ENCODE results near the gene LY9.

The LY9 gene

DNA sequence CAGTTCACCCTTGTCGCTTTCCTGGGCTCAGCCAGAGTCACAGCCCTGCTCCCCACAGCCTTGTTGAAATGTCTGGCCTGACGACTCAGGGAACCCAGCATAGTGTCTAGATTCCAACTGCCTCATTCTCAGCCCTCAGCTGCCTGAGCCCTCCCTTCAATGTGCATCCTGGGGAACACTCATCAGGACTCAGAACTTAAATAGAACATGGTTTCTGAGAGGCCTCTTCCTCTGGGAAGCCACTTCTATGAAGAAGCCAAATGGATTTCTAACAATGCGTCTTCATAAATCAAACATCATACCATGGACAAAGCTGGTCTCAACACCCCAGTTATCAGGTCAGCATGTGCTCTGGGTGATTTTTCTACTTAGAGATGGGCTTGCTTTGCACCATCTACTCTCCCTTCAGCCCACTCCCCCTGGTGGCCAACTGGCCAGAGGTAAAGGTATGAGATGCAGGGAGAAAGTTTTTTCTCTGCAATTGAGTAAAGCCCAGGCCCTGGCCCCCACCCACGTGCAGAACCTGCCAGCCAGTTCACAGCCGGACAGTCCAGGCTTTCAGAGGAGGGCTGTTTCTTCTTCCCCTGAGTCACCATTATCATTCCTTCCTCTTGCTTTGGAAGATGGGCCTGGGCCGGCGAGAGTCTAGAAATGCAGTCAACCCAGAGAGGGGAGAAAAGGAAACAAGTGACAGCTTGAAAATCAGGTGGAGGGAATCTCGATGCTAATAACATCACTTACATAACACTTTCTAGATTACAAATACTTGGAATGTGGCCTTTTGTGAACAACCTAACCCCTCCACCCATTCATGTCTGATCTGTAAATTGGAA, 34.6 kb downstream of the LY9 start:
- Mint-ChIP-seq H3K27me3 (no peaks in the 10 kb centered on the region), H3K36me3 (peaks cover 4% of the 10 kb centered on the region), H3K4me3 (no peak overlapping the region), H3K9me3 (ENCODE audit: low read depth) (no peaks in the 10 kb centered on the region), H3K4me1 (ENCODE audit: low read depth) (peaks cover 32% of the 10 kb centered on the region), H3K27ac (peak overlapping the region; percentile 89)

- Mint-ChIP-seq H3K27ac (peak overlapping the region; percentile 85), H3K36me3 (no peaks in the 10 kb centered on the region), H3K4me3 (no peak overlapping the region), H3K27me3 (no peaks in the 10 kb centered on the region), H3K9me3 (ENCODE audit: low read depth) (no peaks in the 10 kb centered on the region), H3K4me1 (ENCODE audit: low read depth) (peaks cover 74% of the 10 kb centered on the region)
Measured at GRCh38 chr1:160834945-160835565, 39.1 kb downstream of the LY9 start.

GRCh38 chr1:160835751-160836150, 39.8 kb downstream of the LY9 start:
- peaks cover 72% of the 10 kb centered on the region for H3K4me1 Mint-ChIP-seq (ENCODE audit: low read depth)
- peak overlapping the region; percentile 22 for H3K4me3 Mint-ChIP-seq
- H3K27ac Mint-ChIP-seq: peak overlapping the region; percentile 100
- H3K36me3 Mint-ChIP-seq: no peaks in the 10 kb centered on the region
- no peaks in the 10 kb centered on the region for H3K9me3 Mint-ChIP-seq (ENCODE audit: low read depth)
- no peaks in the 10 kb centered on the region for H3K27me3 Mint-ChIP-seq

DNA sequence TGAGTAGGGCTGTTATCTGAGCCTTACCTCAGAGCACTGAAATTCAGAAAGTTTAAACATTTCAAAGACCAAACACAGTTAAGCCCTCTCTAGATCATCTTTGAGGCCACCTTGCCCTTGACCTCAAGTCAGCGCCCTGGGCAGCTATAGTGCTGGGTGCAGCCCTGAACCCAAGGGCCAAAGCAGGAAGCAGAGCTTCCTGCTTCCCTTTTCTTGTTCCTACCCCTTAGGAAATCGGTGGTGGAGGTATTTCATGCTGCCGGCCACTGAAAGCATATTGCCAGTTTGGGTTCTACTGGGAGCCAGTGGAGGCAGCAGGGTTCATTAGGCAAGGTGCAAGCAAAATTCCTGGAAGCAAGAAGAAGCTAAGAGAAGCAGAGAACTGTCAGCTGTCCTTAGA, 40.6 kb downstream of the LY9 start:
- H3K36me3 Mint-ChIP-seq: peaks cover 2% of the 10 kb centered on the region
- peaks cover 72% of the 10 kb centered on the region for H3K4me1 Mint-ChIP-seq (ENCODE audit: low read depth)
- H3K9me3 Mint-ChIP-seq (ENCODE audit: low read depth): no peaks in the 10 kb centered on the region
- H3K27me3 Mint-ChIP-seq: no peaks in the 10 kb centered on the region
- peak overlapping the region; percentile 42 for H3K4me3 Mint-ChIP-seq
- peak overlapping the region; percentile 100 for H3K27ac Mint-ChIP-seq

DNA sequence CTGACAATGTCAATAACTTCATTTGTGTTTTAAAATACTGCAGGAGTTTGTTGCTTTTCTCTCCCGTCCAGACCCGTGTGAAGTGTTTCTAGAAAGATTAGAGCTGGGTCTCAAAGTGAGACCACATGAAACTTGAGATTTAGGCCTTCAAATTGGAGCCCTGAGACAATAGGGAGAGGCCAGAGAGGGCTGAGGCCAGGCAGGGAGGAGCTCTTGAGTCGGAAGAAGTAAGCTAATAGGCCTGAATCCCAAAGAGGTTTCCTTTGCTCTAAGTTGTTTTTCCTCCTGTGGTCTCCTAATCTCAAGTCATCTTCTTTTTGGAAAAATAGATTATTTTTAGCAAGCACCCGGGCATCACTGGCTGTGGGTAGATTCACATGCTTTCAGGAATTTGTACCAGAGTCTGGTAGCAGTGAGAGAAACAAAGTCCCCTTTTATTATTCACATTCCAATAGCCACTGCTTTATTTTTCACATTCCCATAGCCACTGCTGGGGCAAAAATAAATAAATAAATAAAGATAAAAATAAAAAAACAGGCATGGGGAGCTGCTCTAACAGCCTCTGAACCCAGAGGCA, 41.1 kb downstream of the LY9 start:
- Mint-ChIP-seq H3K27me3 (no peaks in the 10 kb centered on the region), H3K4me1 (ENCODE audit: low read depth) (peaks cover 72% of the 10 kb centered on the region), H3K9me3 (ENCODE audit: low read depth) (no peaks in the 10 kb centered on the region), H3K27ac (peak overlapping the region; percentile 100), H3K4me3 (peak overlapping the region; percentile 82), H3K36me3 (peaks cover 4% of the 10 kb centered on the region)

GRCh38 chr1:160837558-160838205, 41.7 kb downstream of the LY9 start:
- Mint-ChIP-seq H3K36me3 (peaks cover 4% of the 10 kb centered on the region), H3K9me3 (ENCODE audit: low read depth) (no peaks in the 10 kb centered on the region), H3K27me3 (no peaks in the 10 kb centered on the region), H3K4me1 (ENCODE audit: low read depth) (peaks cover 73% of the 10 kb centered on the region), H3K4me3 (peak overlapping the region; percentile 82), H3K27ac (peak overlapping the region; percentile 100)

GRCh38 chr1:160838888-160839287, 42.9 kb downstream of the LY9 start:
- Mint-ChIP-seq H3K4me3 (peak overlapping the region; percentile 82), H3K9me3 (ENCODE audit: low read depth) (no peaks in the 10 kb centered on the region), H3K36me3 (peaks cover 4% of the 10 kb centered on the region)

GRCh38 chr1:160839746-160840145, 43.8 kb downstream of the LY9 start:
- H3K36me3 Mint-ChIP-seq: peaks cover 4% of the 10 kb centered on the region
- H3K9me3 Mint-ChIP-seq (ENCODE audit: low read depth): no peaks in the 10 kb centered on the region
- H3K27ac Mint-ChIP-seq: peak overlapping the region; percentile 35
- no peaks in the 10 kb centered on the region for H3K27me3 Mint-ChIP-seq
- peak overlapping the region; percentile 11 for H3K4me3 Mint-ChIP-seq
- peaks cover 58% of the 10 kb centered on the region for H3K4me1 Mint-ChIP-seq (ENCODE audit: low read depth)

More at GRCh38 chr1:160838888-160839287, 42.9 kb downstream of the LY9 start:
- peaks cover 67% of the 10 kb centered on the region for H3K4me1 Mint-ChIP-seq (ENCODE audit: low read depth)
- peak overlapping the region; percentile 100 for H3K27ac Mint-ChIP-seq
- no peaks in the 10 kb centered on the region for H3K27me3 Mint-ChIP-seq

- H3K9me3 Mint-ChIP-seq (ENCODE audit: low read depth): no peaks in the 10 kb centered on the region
- H3K36me3 Mint-ChIP-seq: peaks cover 4% of the 10 kb centered on the region
- no peaks in the 10 kb centered on the region for H3K27me3 Mint-ChIP-seq
- peaks cover 47% of the 10 kb centered on the region for H3K4me1 Mint-ChIP-seq (ENCODE audit: low read depth)
- no peak overlapping the region for H3K4me3 Mint-ChIP-seq
- no peak overlapping the region for H3K27ac Mint-ChIP-seq
Measured at GRCh38 chr1:160841079-160841478, 45.1 kb downstream of the LY9 start.

DNA sequence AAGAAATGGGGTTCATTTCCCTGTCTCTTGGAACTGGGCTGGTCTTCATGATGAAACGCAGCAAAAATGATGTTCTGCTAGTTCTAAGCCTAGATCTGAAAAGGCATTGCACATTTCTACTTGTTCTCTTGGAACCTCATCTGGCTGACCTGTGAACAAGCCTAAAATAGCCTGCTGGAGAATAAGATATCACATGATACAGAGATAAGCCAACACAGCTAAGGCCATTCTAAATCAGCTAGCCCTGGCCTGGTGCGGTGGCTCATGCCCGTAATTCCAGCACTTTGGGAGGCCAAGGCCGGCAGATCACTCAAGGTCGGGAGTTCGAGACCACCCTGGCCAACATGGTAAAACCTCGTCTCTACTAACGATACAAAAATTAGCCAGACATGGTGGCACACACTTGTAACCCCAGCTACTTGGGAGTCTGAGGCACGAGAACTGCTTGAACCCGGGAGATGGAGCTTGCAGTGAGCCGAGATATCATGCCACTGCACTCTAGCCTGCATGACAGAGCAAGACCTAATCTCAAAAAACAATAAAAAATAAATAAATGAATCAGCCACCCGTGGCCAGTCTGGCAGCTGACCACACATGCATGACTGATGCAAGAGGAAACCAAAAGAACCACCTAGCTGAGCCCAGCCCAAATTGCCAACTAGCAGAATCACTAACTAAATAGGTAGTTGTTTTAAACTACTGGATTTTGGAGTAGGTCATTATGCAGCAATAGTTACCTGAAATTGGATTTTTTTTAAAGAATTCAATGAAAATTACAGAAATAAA, 48.7 kb downstream of the LY9 start:
- Mint-ChIP-seq H3K27ac (no peak overlapping the region), H3K4me3 (no peak overlapping the region), H3K36me3 (peaks cover 6% of the 10 kb centered on the region), H3K4me1 (ENCODE audit: low read depth) (peaks cover 15% of the 10 kb centered on the region), H3K9me3 (ENCODE audit: low read depth) (no peaks in the 10 kb centered on the region), H3K27me3 (no peaks in the 10 kb centered on the region)

DNA sequence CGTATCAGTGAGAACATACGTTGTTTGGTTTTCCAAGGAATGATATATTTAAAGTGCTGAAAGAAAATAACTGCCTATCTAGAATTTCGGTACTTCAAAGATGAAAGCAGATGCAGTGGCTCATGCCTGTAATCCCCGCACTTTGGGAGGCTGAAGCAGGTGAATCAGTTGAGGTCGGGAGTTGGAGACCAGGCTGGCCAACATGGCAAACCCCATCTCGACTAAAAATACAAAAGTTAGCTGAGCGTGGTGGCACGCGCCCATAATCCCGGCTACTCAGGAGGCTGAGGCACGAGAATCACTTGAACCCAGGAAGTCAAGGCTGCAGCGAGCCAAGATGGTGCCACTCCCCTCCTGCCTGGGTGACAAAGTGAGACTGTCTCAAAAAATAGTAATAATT, 50.3 kb downstream of the LY9 start:
- H3K27ac Mint-ChIP-seq: no peak overlapping the region
- H3K9me3 Mint-ChIP-seq (ENCODE audit: low read depth): no peaks in the 10 kb centered on the region
- no peaks in the 10 kb centered on the region for H3K27me3 Mint-ChIP-seq
- no peak overlapping the region for H3K4me3 Mint-ChIP-seq
- H3K4me1 Mint-ChIP-seq (ENCODE audit: low read depth): peaks cover 10% of the 10 kb centered on the region
- peaks cover 6% of the 10 kb centered on the region for H3K36me3 Mint-ChIP-seq

DNA sequence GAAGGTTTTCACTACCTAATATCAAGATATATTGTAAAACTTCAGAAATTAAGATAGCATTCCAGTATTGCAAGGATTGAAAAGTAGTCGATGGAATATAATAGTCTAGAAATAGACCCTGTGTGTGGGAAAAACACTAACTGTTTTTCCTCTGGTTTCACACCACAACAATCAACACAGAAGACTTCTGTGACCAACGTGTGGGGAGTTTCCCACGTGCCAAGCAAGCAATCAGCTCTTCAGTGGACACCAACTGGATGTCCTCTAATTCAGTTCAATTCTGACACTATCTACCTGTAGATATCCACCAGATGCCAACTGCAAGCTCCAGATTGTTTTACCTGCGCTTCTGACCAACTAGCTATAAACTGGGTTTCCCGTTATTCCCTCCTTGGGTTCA, 54.6 kb downstream of the LY9 start:
- H3K27me3 Mint-ChIP-seq: no peaks in the 10 kb centered on the region
- H3K27ac Mint-ChIP-seq: no peak overlapping the region
- peaks cover 2% of the 10 kb centered on the region for H3K36me3 Mint-ChIP-seq
- no peak overlapping the region for H3K4me3 Mint-ChIP-seq
- peaks cover 12% of the 10 kb centered on the region for H3K4me1 Mint-ChIP-seq (ENCODE audit: low read depth)
- H3K9me3 Mint-ChIP-seq (ENCODE audit: low read depth): no peaks in the 10 kb centered on the region

DNA sequence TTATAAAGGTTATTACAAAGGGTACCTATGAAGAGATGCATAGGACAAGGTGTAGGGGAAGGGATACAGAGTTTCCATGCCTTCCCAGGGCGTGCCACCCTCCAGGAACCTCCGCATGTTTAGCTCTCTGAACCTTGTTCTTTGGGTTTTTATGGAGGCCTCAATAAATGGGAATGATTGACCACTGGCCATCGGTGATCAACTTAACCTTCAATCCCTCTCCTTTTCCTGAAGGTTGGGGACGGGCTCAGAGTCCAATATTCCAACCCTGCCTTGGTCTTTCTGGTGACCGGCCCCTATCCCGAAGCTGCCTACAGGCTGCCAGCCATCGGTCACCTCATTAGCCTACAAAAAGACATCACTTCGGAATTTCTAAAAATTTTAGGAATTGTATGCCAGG, 55.0 kb downstream of the LY9 start:
- no peaks in the 10 kb centered on the region for H3K27me3 Mint-ChIP-seq
- H3K9me3 Mint-ChIP-seq (ENCODE audit: low read depth): no peaks in the 10 kb centered on the region
- peaks cover 2% of the 10 kb centered on the region for H3K36me3 Mint-ChIP-seq
- H3K4me1 Mint-ChIP-seq (ENCODE audit: low read depth): peaks cover 12% of the 10 kb centered on the region
- H3K27ac Mint-ChIP-seq: no peak overlapping the region
- no peak overlapping the region for H3K4me3 Mint-ChIP-seq

- Mint-ChIP-seq H3K4me1 (ENCODE audit: low read depth) (peaks cover 10% of the 10 kb centered on the region), H3K27ac (no peak overlapping the region), H3K36me3 (peaks cover 2% of the 10 kb centered on the region), H3K4me3 (no peak overlapping the region), H3K9me3 (ENCODE audit: low read depth) (no peaks in the 10 kb centered on the region), H3K27me3 (no peaks in the 10 kb centered on the region)
Measured at GRCh38 chr1:160853014-160853413, 57.0 kb downstream of the LY9 start.

Data from activated naive CD8-positive, alpha-beta T cell (primary cell).